ENCODE results near the gene CDIPT. TPM values are rescaled to one million over a fixed set of nuclear protein-coding genes. Genes with fewer than 3 reads are reported as not detected.

The CDIPT gene
- total and polyA plus RNA-seq, 2 of the 13 experiments (the other 11 are each of a cell fraction or from before 2014, with no cell fraction given), result 54.9 to 97.5 TPM

DNA sequence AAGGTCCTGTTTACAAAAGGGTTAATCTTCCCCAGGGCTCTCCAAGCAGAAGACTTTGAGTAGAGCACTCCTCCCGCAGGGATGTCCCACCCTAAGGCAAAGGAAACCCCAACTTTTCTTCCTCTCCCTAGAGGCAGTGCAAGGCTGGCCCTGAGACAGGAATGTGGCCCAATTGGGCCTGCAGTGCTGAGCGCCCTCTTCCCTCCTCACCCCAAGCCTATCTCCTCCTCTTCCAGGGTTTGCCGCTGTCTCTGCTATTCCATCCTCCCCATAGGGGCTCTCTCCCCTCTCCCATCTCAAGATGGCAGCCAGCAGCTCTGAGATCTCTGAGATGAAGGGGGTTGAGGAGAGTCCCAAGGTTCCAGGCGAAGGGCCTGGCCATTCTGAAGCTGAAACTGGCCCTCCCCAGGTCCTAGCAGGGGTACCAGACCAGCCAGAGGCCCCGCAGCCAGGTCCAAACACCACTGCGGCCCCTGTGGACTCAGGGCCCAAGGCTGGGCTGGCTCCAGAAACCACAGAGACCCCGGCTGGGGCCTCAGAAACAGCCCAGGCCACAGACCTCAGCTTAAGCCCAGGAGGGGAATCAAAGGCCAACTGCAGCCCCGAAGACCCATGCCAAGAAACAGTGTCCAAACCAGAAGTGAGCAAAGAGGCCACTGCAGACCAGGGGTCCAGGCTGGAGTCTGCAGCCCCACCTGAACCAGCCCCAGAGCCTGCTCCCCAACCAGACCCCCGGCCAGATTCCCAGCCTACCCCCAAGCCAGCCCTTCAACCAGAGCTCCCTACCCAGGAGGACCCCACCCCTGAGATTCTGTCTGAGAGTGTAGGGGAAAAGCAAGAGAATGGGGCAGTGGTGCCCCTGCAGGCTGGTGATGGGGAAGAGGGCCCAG is 50.0 kb downstream of the CDIPT start (continued):
- TF ChIP-seq, protein P1, sequence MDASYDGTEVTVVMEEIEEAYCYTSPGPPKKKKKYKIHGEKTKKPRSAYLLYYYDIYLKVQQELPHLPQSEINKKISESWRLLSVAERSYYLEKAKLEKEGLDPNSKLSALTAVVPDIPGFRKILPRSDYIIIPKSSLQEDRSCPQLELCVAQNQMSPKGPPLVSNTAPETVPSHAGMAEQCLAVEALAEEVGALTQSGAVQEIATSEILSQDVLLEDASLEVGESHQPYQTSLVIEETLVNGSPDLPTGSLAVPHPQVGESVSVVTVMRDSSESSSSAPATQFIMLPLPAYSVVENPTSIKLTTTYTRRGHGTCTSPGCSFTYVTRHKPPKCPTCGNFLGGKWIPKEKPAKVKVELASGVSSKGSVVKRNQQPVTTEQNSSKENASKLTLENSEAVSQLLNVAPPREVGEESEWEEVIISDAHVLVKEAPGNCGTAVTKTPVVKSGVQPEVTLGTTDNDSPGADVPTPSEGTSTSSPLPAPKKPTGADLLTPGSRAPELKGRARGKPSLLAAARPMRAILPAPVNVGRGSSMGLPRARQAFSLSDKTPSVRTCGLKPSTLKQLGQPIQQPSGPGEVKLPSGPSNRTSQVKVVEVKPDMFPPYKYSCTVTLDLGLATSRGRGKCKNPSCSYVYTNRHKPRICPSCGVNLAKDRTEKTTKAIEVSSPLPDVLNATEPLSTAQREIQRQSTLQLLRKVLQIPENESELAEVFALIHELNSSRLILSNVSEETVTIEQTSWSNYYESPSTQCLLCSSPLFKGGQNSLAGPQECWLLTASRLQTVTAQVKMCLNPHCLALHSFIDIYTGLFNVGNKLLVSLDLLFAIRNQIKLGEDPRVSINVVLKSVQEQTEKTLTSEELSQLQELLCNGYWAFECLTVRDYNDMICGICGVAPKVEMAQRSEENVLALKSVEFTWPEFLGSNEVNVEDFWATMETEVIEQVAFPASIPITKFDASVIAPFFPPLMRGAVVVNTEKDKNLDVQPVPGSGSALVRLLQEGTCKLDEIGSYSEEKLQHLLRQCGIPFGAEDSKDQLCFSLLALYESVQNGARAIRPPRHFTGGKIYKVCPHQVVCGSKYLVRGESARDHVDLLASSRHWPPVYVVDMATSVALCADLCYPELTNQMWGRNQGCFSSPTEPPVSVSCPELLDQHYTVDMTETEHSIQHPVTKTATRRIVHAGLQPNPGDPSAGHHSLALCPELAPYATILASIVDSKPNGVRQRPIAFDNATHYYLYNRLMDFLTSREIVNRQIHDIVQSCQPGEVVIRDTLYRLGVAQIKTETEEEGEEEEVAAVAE (CRISPR knock-in tag; IDR thresholded peaks at IDR 0.05; ENCODE audit: borderline replicate concordance), result no peak
- TF ChIP-seq GTF2F1 (IDR thresholded peaks at IDR 0.05; ENCODE audit: low read length) (no peak), GZF1 (CRISPR knock-in tag; IDR thresholded peaks at IDR 0.05) (0 out of 2 replicates have a peak, but pooled peaks have one; percentile 4), FOXP1 (IDR thresholded peaks at IDR 0.05) (no peak), FOXP1 (CRISPR knock-in tag; IDR thresholded peaks at IDR 0.05) (no peak), SMAD9 (CRISPR knock-in tag; IDR thresholded peaks at IDR 0.05) (no peak), GFI1 (CRISPR knock-in tag; IDR thresholded peaks at IDR 0.05; ENCODE audit: borderline replicate concordance) (no peak), PITX1 (CRISPR knock-in tag; IDR thresholded peaks at IDR 0.05) (no peak), TCF7L2 (IDR thresholded peaks at IDR 0.05; ENCODE audit: low read depth, low read length) (no peak), NCOA5 (CRISPR knock-in tag; IDR thresholded peaks at IDR 0.05) (no peak), ERF (CRISPR knock-in tag; IDR thresholded peaks at IDR 0.05) (no peak), HMGA1 (CRISPR knock-in tag; conservative IDR thresholded peaks at IDR 0.05) (no peak), LCORL (IDR thresholded peaks at IDR 0.05) (no peak), LCORL (CRISPR knock-in tag; IDR thresholded peaks at IDR 0.05) (0 out of 2 replicates have a peak, but pooled peaks have one; percentile 25), GABPB1 (CRISPR knock-in tag; IDR thresholded peaks at IDR 0.05) (peak; percentile 6; the same call in 1 of the 2 replicates), MAF1 (CRISPR knock-in tag; IDR thresholded peaks at IDR 0.05; ENCODE audit: borderline replicate concordance) (no peak), RBM39 (IDR thresholded peaks at IDR 0.05; ENCODE audit: low read depth, low read length, poor library complexity, severe bottlenecking) (no peak), SOX13 (IDR thresholded peaks at IDR 0.05) (no peak), SOX13 (CRISPR knock-in tag; conservative IDR thresholded peaks at IDR 0.05 in 1 of 2, IDR thresholded peaks at IDR 0.05 in 1 of 2) (no peak)
- TF ChIP-seq, protein P2, sequence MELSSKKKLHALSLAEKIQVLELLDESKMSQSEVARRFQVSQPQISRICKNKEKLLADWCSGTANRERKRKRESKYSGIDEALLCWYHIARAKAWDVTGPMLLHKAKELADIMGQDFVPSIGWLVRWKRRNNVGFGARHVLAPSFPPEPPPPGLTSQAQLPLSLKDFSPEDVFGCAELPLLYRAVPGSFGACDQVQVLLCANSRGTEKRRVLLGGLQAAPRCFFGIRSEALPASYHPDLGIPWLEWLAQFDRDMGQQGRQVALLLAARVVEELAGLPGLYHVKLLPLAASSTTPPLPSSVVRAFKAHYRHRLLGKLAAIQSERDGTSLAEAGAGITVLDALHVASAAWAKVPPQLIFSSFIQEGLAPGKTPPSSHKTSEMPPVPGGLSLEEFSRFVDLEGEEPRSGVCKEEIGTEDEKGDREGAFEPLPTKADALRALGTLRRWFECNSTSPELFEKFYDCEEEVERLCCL (CRISPR knock-in tag; IDR thresholded peaks at IDR 0.05; ENCODE audit: borderline replicate concordance), result 0 out of 2 replicates have a peak, but pooled peaks have one; percentile 11
- TF ChIP-seq, protein P3, sequence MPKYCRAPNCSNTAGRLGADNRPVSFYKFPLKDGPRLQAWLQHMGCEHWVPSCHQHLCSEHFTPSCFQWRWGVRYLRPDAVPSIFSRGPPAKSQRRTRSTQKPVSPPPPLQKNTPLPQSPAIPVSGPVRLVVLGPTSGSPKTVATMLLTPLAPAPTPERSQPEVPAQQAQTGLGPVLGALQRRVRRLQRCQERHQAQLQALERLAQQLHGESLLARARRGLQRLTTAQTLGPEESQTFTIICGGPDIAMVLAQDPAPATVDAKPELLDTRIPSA (CRISPR knock-in tag; IDR thresholded peaks at IDR 0.05; ENCODE audit: borderline replicate concordance), result no peak
- TF ChIP-seq, protein P4, sequence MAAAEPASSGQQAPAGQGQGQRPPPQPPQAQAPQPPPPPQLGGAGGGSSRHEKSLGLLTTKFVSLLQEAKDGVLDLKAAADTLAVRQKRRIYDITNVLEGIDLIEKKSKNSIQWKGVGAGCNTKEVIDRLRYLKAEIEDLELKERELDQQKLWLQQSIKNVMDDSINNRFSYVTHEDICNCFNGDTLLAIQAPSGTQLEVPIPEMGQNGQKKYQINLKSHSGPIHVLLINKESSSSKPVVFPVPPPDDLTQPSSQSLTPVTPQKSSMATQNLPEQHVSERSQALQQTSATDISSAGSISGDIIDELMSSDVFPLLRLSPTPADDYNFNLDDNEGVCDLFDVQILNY (CRISPR knock-in tag; conservative IDR thresholded peaks at IDR 0.05), result no peak
- TF ChIP-seq, protein P5, sequence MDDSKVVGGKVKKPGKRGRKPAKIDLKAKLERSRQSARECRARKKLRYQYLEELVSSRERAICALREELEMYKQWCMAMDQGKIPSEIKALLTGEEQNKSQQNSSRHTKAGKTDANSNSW (CRISPR knock-in tag; IDR thresholded peaks at IDR 0.05; ENCODE audit: borderline replicate concordance), result no peak
